GM23338 (cell line): Measurements from ENCODE around the gene PPP1R15B.

Experiments used
- CREB1 ChIP-seq: fragments of 250-450 bp; sonication (Bioruptor Pico); IDR thresholded peaks from 2 replicates; pipeline ENCODE4 v1.5.0; 2020; ENCODE audit warnings: low read depth, mild to moderate bottlenecking, moderate library complexity
- EZH2 ChIP-seq: fragments of 200-600 bp; sonication (generic); IDR thresholded peaks from one replicate; pipeline ENCODE4 v1.8.0; 2017; ENCODE audit warnings: antibody characterized with exemption, mild to moderate bottlenecking, low read depth; ENCODE audit not compliant: unreplicated experiment
- EZH2phosphoT487 ChIP-seq: fragments of 200-600 bp; sonication (generic); IDR thresholded peaks from one replicate; pipeline ENCODE4 v1.8.1; 2018; ENCODE audit warnings: antibody characterized with exemption; ENCODE audit not compliant: unreplicated experiment
- JUNB ChIP-seq: IDR thresholded peaks from one replicate; pipeline ENCODE4 v1.6.1; 2016; ENCODE audit warnings: antibody characterized with exemption; ENCODE audit not compliant: unreplicated experiment
- POLR2AphosphoS5 ChIP-seq: IDR thresholded peaks from 2 replicates; pipeline ENCODE4 v1.6.1; 2016; ENCODE audit warnings: antibody characterized with exemption, low read depth
- STAT1 ChIP-seq: IDR thresholded peaks from one replicate; pipeline ENCODE4 v1.6.1; 2016; ENCODE audit warnings: antibody characterized with exemption; ENCODE audit not compliant: unreplicated experiment
- ZNF114 ChIP-seq: fragments of 250-450 bp; sonication (Bioruptor Pico); IDR thresholded peaks from 2 replicates; pipeline ENCODE4 v1.5.0; 2020; ENCODE audit warnings: mild to moderate bottlenecking, moderate library complexity
- ZNF331 ChIP-seq: fragments of 250-450 bp; sonication (Bioruptor Pico); IDR thresholded peaks from 2 replicates; pipeline ENCODE4 v1.5.0; 2020; ENCODE audit warnings: low read depth, mild to moderate bottlenecking, moderate library complexity
- TF ChIP-seq, protein P1 (sequence below): IDR thresholded peaks from one replicate; pipeline ENCODE4 v1.6.1; 2018; ENCODE audit warnings: antibody characterized with exemption; ENCODE audit not compliant: unreplicated experiment
- TF ChIP-seq, protein P2 (sequence below), 2 experiments: fragments of 200-600 bp in 1 of 2; sonication (generic) in 1 of 2; conservative IDR thresholded peaks; 2 replicates each; pipeline versions ENCODE4 v1.5.1 to v1.6.1; 2016 to 2017; ENCODE audit warnings: antibody characterized with exemption in 2 of 2, low read depth in 2 of 2, mild to moderate bottlenecking in 2 of 2, moderate library complexity in 1 of 2
- TF ChIP-seq, protein P3 (sequence below): IDR thresholded peaks from 2 replicates; pipeline ENCODE4 v1.6.1; 2016; ENCODE audit warnings: antibody characterized with exemption

DNA sequence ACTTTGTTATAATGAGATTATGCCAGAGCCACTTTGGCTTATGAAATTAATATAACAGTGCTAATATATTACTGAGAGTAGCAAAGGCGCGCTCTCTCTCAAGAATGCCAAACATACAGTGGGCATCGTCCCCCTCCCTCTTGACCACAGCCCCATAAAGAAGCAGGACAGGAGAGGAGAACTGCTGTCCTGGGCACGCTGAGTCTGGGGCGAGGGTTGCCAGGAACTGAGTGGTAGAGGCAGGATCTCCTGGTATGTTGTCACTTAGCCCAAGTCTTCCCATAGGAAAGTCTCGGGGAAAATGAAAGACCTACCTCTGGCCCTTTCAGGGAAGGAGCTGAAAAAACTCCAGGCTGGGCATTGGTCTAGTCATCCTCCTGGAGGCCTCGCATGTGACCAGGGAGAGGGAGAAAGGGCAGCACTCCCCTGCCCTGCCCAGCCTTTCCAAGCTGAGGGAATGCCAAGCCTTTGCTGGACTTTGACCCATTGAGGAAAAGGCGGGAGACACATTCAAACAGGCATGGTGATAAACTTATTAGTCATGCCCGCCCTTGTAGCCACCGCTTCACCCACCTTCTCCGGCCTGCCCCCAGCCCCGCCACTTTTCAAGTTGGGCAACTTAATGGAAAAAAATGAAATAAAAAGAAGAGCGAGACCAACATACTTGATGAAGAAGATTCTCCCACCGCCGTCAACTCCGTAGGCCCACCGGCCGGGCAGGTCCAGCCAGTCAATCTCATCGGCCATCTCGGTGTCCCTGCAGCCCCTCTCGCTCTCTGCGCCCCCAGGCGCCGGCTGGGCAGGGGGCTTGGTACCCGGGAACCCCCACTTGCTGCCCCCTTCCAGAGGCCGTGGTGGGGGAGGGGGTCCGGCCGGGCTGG lies 34.5 kb downstream of the PPP1R15B start:
- TF ChIP-seq STAT1: no peak
- TF ChIP-seq, protein P1, sequence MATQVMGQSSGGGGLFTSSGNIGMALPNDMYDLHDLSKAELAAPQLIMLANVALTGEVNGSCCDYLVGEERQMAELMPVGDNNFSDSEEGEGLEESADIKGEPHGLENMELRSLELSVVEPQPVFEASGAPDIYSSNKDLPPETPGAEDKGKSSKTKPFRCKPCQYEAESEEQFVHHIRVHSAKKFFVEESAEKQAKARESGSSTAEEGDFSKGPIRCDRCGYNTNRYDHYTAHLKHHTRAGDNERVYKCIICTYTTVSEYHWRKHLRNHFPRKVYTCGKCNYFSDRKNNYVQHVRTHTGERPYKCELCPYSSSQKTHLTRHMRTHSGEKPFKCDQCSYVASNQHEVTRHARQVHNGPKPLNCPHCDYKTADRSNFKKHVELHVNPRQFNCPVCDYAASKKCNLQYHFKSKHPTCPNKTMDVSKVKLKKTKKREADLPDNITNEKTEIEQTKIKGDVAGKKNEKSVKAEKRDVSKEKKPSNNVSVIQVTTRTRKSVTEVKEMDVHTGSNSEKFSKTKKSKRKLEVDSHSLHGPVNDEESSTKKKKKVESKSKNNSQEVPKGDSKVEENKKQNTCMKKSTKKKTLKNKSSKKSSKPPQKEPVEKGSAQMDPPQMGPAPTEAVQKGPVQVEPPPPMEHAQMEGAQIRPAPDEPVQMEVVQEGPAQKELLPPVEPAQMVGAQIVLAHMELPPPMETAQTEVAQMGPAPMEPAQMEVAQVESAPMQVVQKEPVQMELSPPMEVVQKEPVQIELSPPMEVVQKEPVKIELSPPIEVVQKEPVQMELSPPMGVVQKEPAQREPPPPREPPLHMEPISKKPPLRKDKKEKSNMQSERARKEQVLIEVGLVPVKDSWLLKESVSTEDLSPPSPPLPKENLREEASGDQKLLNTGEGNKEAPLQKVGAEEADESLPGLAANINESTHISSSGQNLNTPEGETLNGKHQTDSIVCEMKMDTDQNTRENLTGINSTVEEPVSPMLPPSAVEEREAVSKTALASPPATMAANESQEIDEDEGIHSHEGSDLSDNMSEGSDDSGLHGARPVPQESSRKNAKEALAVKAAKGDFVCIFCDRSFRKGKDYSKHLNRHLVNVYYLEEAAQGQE: no peak
- TF ChIP-seq, protein P2, sequence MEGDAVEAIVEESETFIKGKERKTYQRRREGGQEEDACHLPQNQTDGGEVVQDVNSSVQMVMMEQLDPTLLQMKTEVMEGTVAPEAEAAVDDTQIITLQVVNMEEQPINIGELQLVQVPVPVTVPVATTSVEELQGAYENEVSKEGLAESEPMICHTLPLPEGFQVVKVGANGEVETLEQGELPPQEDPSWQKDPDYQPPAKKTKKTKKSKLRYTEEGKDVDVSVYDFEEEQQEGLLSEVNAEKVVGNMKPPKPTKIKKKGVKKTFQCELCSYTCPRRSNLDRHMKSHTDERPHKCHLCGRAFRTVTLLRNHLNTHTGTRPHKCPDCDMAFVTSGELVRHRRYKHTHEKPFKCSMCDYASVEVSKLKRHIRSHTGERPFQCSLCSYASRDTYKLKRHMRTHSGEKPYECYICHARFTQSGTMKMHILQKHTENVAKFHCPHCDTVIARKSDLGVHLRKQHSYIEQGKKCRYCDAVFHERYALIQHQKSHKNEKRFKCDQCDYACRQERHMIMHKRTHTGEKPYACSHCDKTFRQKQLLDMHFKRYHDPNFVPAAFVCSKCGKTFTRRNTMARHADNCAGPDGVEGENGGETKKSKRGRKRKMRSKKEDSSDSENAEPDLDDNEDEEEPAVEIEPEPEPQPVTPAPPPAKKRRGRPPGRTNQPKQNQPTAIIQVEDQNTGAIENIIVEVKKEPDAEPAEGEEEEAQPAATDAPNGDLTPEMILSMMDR (conservative IDR thresholded peaks at IDR 0.05; ENCODE audit: low read depth in 2 of 2): no peak
- no peak for TF ChIP-seq EZH2
- TF ChIP-seq JUNB: no peak
- TF ChIP-seq CREB1 (CRISPR knock-in tag): no peak
- no peak for TF ChIP-seq POLR2AphosphoS5
- TF ChIP-seq EZH2phosphoT487: no peak
- TF ChIP-seq, protein P3, sequence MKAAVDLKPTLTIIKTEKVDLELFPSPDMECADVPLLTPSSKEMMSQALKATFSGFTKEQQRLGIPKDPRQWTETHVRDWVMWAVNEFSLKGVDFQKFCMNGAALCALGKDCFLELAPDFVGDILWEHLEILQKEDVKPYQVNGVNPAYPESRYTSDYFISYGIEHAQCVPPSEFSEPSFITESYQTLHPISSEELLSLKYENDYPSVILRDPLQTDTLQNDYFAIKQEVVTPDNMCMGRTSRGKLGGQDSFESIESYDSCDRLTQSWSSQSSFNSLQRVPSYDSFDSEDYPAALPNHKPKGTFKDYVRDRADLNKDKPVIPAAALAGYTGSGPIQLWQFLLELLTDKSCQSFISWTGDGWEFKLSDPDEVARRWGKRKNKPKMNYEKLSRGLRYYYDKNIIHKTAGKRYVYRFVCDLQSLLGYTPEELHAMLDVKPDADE: no peak
- no peak for TF ChIP-seq ZNF114
- no peak for TF ChIP-seq ZNF331 (CRISPR knock-in tag)
